Measurements from ENCODE around the gene PLA2G4B.

DNA sequence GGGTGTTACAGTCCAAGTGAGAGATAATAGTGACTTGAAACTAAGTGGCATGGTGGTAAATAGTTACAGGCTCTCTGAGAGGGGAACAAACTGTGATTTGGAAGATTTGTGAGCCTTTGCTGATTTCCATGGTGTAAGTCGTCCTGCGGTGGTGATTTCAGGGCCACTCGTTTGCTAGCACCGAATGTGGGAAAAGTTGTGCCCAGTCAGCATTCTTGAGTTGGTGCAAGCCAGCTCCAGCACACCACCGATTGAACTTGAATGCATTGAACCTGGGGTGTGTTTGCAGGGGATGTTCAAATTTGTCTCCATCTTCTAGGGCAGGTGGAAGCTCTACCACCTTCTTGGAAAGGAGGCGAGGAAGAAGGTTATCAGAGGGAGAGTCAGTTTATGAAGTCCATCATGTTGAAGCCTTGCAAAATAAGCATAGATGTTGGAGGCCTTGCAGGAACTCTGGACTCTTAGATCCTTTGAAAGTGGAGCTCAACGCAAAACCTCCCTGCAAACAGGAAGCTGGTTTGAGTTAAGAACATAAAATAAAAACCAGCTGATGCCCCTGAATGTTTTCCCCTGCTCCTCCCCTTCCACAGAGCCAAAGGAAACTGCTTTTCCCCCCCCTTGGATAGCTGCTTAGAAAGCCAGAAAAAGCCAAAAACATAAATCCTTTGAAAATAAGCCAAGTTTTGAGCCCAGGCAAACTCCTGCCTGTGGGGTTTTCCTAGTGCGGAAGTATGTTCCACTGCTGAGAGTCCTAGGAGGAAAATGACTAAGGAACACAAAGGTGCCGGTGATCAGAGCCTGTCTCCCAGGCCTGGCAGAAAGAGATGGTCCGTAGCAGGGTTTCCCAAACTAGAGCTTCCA lies 42.4 kb upstream of the PLA2G4B start:
- TF ChIP-seq CTCF (IDR thresholded peaks at IDR 0.05) (no peak), ZFX (IDR thresholded peaks at IDR 0.05; ENCODE audit: borderline replicate concordance) (no peak)

All from 22Rv1 (cell line).